Measurements from ENCODE around the gene ZFAND3. TPM values are rescaled to one million over a fixed set of nuclear protein-coding genes. Genes with fewer than 3 reads are reported as not detected.
"Not testable (repeated sequence)": the region's sequence is repeated elsewhere in the genome, so short reads cannot be mapped to it uniquely, and the experiment has no call there.

The ZFAND3 gene
- total and polyA plus RNA-seq, 10 of the 15 experiments (the other 5 are each of a cell fraction or from before 2014, with no cell fraction given), result 0.90 to 34.4 (median 16.3) TPM

DNA sequence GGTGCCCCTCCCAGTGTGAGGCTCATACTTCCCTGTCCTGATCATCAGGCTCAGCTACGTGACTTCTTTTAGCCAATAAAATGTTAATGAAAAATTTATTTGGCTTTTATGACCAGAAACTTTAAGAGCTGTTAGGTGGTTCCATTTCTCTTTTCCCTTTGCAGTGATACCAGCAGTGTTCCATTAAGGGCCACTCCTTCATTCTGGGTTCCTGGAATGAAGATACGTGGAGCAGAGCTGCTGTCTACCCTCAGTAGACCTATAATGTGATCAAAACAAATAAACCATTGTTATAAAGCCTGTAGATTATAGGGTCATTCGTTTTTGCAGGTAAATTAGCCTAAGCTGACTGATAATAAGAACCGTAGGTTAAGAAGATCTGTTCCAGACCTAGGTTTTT, 228.0 kb downstream of the ZFAND3 start (continued):
- TF ChIP-seq, protein P1, sequence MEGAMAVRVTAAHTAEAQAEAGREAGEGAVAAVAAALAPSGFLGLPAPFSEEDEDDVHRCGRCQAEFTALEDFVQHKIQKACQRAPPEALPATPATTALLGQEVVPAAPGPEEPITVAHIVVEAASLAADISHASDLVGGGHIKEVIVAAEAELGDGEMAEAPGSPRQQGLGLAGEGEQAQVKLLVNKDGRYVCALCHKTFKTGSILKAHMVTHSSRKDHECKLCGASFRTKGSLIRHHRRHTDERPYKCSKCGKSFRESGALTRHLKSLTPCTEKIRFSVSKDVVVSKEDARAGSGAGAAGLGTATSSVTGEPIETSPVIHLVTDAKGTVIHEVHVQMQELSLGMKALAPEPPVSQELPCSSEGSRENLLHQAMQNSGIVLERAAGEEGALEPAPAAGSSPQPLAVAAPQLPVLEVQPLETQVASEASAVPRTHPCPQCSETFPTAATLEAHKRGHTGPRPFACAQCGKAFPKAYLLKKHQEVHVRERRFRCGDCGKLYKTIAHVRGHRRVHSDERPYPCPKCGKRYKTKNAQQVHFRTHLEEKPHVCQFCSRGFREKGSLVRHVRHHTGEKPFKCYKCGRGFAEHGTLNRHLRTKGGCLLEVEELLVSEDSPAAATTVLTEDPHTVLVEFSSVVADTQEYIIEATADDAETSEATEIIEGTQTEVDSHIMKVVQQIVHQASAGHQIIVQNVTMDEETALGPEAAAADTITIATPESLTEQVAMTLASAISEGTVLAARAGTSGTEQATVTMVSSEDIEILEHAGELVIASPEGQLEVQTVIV (IDR thresholded peaks at IDR 0.05; ENCODE audit: borderline replicate concordance, partially characterized antibody), result no peak
- TF ChIP-seq RCOR1 (conservative IDR thresholded peaks at IDR 0.05; ENCODE audit: low read depth, low read length), result no peak
- no peak for TF ChIP-seq RBBP5 (conservative IDR thresholded peaks at IDR 0.05)
- TF ChIP-seq, protein P2, sequence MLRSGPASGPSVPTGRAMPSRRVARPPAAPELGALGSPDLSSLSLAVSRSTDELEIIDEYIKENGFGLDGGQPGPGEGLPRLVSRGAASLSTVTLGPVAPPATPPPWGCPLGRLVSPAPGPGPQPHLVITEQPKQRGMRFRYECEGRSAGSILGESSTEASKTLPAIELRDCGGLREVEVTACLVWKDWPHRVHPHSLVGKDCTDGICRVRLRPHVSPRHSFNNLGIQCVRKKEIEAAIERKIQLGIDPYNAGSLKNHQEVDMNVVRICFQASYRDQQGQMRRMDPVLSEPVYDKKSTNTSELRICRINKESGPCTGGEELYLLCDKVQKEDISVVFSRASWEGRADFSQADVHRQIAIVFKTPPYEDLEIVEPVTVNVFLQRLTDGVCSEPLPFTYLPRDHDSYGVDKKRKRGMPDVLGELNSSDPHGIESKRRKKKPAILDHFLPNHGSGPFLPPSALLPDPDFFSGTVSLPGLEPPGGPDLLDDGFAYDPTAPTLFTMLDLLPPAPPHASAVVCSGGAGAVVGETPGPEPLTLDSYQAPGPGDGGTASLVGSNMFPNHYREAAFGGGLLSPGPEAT (IDR thresholded peaks at IDR 0.05; ENCODE audit: low read depth), result no peak
- no peak for TF ChIP-seq TCF12 (IDR thresholded peaks at IDR 0.05; ENCODE audit: low read depth, low read length)

DNA sequence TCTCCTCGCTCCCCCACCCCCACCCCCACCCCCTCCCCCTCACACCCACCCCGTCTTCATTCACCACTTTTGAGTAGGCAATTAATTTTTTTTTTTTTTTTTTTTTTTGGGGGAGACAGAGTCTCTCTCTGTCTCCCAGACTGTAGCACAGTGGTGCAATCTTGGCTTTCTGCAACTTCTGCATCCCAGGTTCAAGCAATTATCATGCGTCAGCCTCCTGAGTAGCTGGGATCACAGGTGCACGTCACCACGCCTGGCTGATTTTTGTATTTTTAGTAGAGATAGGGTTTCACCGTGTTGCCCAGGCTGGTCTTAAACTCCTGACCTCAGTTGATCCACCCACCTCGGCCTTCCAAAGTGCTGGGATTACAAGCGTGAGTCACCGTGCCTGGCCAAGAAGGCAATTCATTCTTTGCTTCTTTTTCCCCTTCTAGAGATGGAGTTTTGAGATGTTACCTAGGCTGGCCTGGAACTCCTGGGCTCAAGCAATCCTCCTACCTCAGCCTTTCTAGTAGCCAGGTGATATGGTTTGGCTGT, 230.4 kb downstream of the ZFAND3 start:
- in situ Hi-C loops (cut with MboI); H2AFZ ChIP-seq (ENCODE audit: control insufficient read depth, low read depth, low read length); H3K36me3 ChIP-seq (ENCODE audit: control insufficient read depth in 2 of 2, insufficient read depth in 2 of 2, low read length in 1 of 2); H3K4me1 ChIP-seq (ENCODE audit: control insufficient read depth, insufficient read depth, low read length); H3K27me3 ChIP-seq (replicated peaks in 1 of 2; ENCODE audit: control insufficient read depth in 2 of 2, insufficient read depth in 2 of 2, low read length in 1 of 2); DNase-seq (ENCODE audit: low read depth, low spot score); BruUV-seq (replicated peaks); H3K9me3 ChIP-seq (replicated peaks; ENCODE audit: control insufficient read depth, insufficient read depth, low read length); POLR2A ChIA-PET; H3K27ac ChIP-seq (ENCODE audit: control insufficient read depth, insufficient read depth); H3K4me3 ChIP-seq; CTCF ChIA-PET; H3K79me2 ChIP-seq (ENCODE audit: control insufficient read depth, insufficient read depth, low read length); ATAC-seq; H3K4me2 ChIP-seq (ENCODE audit: control insufficient read depth, insufficient read depth); H4K20me1 ChIP-seq (ENCODE audit: control insufficient read depth, insufficient read depth); SMC1A ChIA-PET (ENCODE audit: uncharacterized antibody, unreplicated experiment); FAIRE-seq; H3K9ac ChIP-seq (ENCODE audit: control insufficient read depth, insufficient read depth, low read length); RAD21 ChIA-PET (ENCODE audit: unreplicated experiment); intact Hi-C loops (cut with micrococcal nuclease; ENCODE audit: unreplicated experiment): not testable (repeated sequence)
- WGBS (ENCODE audit: insufficient coverage, insufficient replicate concordance, low lambda C conversion rate, missing lambda C conversion rate), result 75% methylated on average over 7 of the region's 9 CpGs
